GM18526 (cell line): ENCODE measurements around the gene PPM1M.

Experiments used
- POLR2A ChIP-seq: IDR thresholded peaks from 3 replicates; pipeline ENCODE4 v1.6.1; 2011; ENCODE audit not compliant: insufficient read length; ENCODE audit errors: extremely low read depth

Gene PPM1M

DNA sequence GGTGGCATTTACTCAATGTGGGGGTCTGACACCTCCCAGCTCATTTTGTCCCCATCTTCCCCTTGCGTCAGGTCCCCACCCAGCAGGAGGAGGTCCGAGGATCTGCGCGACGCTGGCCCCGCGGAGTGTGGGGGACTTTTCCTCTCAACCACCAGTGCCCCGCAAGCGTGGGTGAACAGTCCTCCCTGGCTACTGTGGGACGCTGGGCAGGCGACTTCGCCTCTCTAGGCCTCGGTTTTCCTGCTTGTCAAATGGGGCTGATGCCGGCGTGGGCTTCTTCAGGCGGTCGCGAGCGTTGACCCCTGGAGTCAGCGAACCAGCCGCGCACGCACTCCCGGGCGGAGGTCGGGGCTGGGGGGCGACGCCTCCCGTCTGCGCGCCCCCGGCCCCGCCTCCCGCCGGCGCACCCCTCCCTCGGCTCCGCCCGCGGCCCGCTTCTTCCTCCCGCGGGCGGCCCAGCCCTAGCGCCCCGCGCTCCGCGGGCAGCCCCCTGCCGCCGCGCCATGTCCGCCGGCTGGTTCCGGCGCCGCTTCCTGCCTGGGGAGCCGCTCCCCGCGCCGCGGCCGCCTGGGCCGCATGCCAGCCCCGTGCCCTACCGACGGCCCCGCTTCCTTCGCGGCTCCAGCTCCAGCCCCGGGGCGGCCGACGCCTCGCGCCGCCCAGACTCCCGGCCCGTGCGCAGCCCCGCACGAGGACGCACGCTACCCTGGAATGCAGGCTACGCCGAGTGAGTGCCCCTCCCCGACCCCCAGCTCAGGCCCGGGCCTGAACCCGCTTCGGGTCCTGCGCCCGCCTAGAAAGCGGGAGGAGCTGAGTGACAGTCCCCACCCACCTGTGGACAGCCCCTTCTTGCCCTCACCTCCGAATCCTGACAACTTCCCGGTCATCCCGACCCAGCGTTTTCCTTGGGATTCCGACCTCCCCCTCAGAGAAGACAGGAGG lies at the start of gene PPM1M:
TSS of gene PPM1M (plus strand) at position 438 of the 942 bp plus-strand sequence. CDS start at position 504, 66 bp downstream.
- peak; percentile 40 for TF ChIP-seq POLR2A

DNA sequence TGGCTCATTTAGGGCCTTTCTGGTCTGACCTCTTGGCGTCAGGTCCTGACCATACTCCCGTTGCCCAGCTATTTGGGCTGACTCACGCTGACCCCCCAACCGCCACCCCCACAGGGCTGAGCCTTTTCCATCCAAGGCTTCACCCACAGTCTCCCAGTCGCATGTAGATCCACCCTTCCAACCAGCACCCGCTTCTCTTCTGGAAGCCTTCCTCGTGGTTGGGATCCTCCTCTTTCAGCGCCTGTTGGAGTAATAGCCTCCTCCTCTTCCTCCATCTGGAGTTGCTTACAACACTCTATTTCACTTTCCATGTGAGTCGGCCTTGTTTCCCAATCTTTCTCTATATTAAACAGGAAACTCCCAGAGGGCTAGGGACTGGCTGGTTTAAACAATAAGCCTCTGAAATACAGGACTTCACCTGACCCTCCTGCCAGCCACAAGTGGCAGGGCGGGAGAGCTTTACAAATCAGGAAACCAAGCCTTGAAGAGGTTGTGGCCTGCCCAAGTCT lies 49.7 kb upstream of the PPM1M start:
- no peak for TF ChIP-seq POLR2A

DNA sequence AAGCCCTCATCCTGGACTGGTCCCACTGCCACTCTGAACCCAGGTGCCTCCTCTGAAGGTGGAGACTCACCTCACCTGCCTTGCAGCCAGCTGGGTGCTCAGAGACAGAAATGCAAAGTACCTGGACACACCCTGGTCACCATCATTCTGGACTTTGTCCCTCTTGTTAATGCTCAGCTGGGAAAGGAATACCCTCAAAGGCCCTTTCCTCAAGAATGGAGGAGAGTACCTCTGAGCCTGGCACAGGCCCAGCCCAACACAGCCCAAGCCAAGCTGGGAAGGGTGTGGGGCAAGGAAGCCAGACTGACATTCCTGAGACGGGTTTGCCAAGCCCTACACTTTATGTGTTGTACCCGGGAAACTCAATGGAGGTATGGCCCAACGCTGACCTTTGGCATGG lies 48.6 kb upstream of the PPM1M start:
- no peak for TF ChIP-seq POLR2A

GRCh38 chr3:52197499-52197841 lies 48.1 kb upstream of the PPM1M start:
- TF ChIP-seq POLR2A, result no peak

DNA sequence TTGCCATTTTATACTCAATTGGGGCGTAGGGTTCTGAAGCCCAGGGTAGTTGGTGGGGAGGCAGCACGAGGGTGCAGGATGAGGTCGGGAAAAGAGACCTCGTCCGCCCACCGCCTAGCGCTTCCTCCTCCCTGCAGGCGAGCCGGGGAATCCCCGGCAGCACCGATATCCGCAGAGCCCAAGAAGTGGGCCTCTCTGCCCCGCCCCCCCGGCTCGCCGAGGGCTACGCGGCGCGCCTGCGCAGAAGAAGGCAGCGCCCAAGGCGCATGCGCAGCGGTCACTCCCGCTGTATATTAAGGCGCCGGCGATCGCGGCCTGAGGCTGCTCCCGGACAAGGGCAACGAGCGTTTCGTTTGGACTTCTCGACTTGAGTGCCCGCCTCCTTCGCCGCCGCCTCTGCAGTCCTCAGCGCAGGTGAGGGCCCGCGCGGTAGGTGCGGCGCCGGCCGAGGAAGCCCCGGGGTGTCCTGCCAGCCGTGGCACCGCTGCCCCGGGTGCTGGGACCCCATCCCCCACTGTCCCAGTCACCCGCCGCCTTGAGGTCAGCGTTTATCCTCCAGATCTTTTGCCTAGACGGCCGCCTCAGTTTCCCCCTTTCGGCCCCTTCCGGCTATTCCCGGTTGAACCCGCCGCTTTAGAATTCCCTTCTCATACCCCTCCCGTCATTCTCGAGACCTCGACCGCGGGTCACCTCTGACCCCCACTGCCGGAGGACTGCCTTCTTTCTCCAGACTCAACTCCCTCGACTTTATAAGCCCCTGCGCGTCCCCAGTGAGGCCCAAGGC lies 47.5 kb upstream of the PPM1M start, which contains the start of gene ALAS1:
TSS of gene ALAS1 (plus strand) at position 319 of the 784 bp plus-strand sequence. CDS start 1,082 bp downstream, outside the sequence.
- TF ChIP-seq POLR2A, result peak; percentile 97

- TF ChIP-seq POLR2A, result no peak
Measured at GRCh38 chr3:52198643-52199608, 46.6 kb upstream of the PPM1M start.

DNA sequence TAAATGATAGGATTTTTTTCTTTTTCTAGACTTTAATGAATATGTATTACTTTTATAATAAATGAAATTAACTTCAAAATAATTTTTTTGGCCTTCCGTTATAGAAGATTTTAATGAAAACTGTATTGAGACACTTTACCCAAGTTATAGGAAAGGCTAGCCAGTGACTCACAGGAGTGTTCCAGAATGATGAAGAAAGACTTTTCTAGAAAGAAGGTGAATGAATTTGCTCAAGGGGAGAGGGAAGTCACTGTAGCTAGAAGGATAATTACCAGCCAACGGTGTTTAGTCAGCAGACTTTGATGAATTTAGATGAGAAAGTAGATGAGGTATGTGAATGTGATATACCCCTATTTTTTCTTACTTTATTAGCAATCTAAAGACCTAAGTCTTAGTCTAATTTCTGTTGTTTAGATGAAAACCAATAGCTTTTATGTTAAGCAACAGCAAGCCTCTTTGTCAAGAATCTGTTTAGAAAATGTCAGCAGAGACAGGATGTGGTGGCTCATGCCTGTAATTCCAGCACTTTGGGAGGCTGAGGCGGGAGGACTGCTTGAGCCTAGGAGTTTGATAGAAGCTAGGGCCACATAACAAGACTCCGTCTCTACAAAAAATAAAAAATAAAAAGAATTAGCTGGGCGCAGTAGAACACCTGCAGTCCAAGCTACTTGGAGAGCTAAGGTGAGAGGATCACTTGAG lies 44.4 kb upstream of the PPM1M start:
- no peak for TF ChIP-seq POLR2A

DNA sequence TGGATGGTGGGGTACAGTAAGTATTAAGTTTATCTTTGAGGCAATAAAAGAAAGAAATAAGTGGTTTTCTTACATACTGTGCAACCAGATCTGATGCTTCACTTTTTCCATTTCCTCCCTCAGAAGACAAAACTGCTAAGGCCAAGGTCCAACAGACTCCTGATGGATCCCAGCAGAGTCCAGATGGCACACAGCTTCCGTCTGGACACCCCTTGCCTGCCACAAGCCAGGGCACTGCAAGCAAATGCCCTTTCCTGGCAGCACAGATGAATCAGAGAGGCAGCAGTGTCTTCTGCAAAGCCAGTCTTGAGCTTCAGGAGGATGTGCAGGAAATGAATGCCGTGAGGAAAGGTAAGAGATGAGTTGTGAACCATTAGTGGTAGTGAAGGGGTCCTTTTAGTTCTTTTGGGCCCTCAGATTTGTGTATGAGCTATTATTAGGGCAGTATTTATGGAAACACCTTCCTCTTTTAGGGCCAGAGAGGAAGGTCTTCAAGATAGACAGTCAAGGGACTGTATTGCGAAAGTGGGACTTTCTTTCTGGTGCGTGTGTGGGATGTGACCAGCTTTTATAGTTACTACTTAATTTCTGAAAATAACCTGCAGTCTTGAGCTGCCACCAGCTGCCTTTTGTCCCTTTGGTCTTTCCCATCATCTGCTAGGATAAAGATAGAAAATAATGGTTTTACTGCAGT lies 43.0 kb upstream of the PPM1M start:
- TF ChIP-seq POLR2A, result no peak

DNA sequence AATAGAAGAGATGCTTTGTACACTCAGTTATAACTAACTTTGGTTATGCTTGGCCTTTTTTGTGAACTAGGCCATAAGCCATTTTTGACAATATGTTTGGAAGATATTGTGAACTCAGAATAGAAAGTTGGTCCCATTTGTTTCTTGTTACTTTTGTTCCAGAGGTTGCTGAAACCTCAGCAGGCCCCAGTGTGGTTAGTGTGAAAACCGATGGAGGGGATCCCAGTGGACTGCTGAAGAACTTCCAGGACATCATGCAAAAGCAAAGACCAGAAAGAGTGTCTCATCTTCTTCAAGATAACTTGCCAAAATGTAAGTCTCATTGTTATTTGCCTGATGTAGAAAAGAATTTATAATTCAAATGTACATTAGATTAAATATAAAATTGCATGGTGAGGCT lies 41.9 kb upstream of the PPM1M start:
- TF ChIP-seq POLR2A, result no peak

DNA sequence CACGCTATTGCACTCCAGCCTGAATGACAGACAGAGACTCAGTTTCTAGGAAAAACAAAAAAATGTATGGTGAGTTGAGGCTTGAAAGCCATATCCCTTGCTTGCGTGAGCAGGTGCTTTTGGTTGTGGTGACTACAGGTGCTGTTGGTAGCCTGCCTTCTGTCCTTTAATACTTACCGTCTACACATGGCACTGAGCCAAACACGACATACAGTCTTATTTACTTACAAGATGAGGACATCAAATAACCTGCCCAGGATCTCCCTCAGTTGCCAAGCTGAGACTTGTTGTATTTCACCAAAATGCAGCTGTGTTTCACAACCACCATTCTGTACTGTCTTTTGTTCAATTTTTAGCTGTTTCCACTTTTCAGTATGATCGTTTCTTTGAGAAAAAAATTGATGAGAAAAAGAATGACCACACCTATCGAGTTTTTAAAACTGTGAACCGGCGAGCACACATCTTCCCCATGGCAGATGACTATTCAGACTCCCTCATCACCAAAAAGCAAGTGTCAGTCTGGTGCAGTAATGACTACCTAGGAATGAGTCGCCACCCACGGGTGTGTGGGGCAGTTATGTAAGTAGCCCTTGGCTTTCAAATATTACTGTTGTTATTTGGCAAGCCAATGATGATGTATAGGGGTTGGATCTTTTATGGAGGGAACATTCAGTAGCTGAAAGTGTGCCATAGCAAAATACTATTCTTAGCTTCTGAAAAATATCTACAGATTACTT lies 41.1 kb upstream of the PPM1M start:
- no peak for TF ChIP-seq POLR2A

- TF ChIP-seq POLR2A, result no peak
Measured at GRCh38 chr3:52205727-52206372, 39.7 kb upstream of the PPM1M start.

GRCh38 chr3:52208556-52208955 lies 37.0 kb upstream of the PPM1M start:
- no peak for TF ChIP-seq POLR2A
